ENCODE data around the gene C19orf25. TPM values are rescaled to one million over a fixed set of nuclear protein-coding genes. Genes with fewer than 3 reads are reported as not detected.

The C19orf25 gene
- total RNA-seq, 1 experiment from 2014 or later, result 29.3 TPM

DNA sequence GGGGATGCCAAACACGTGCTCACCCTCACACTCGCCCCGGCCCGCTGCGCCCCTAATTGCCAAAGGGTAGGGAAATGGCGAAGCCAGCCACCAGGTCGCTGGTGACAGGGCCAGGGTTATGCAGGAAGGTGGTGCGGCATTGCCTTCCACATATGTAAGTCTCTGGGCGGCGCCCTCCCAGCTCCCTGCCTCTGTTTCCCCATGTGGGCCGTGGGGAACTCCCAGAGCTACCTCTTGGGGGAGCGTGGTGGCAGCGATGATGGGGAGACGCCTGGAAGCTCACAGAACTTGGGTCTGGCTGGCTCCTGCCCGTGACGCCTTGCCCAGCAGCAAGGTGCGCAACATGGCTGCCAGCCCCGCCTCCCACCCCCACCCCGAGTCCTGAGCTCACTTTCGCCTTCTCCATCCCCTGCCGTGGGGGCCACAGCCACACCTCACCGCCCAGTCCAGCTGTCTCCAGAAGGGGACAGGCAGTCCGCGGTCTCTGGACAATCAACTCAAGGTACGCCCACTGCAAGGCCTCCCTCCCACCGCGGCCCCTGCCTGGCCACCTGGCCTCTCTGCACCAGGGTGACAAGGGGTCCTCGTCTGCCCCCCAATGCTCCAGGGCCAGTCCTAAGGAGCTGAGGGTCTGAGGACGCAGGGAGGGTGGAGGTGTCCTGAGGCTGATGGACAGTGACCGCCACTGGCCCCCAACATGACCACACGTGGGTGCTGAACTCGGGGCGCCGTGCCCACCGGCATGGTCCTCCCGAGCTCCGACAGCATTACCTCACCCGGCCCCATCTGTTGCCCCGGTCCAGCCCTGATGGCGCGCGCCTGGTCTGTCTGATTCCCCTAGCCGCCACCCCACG, 6.6 kb downstream of the C19orf25 start:
- H3K27me3 ChIP-seq (replicated peaks), result peaks cover 53% of the 10 kb centered on the region
- DNase-seq (ENCODE audit: low read depth in 1 of 2, low spot score in 2 of 2), result no peak
- H3K27ac ChIP-seq, result no peak overlapping the region
- H3K9me3 ChIP-seq (replicated peaks), result peaks cover 4% of the 10 kb centered on the region; the same call in 1 of the 2 replicates
- H3K4me1 ChIP-seq (replicated peaks), result peaks cover 34% of the 10 kb centered on the region
- peaks cover 27% of the 10 kb centered on the region for H3K36me3 ChIP-seq
- no peak overlapping the region for H3K4me3 ChIP-seq

DNA sequence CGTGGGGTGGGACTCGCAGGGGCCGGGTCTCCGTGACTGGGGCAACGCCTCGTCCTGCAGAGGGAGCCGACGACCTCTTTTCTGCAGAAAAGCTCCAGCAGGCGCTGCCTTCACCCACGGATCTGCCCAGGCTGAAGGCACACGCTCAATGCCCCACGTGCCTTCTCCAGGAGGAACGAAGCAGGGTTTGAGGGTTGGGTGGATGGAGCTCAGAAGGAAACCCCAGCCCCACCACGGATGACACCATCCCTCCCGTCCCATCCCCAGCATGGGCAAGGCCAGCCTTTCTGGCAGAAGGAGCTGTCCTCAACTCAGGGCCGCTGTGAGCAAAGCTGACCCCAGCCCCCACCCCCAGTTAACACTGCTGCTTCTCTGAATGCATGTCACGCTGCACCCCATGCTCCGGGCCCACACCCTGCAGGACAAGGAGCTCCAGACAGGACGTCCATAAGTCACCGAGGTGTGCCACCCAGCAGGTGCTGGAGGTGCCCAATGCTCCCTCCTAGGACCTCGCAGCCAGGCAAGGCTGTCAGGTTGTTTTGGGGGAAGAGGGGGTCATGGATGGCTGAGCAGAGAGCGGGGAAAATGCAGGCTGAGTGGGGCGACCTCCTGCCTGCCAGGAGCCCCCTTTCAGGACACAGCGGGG, 7.4 kb downstream of the C19orf25 start:
- peaks cover 34% of the 10 kb centered on the region for H3K4me1 ChIP-seq (replicated peaks)
- no peak overlapping the region for H3K27ac ChIP-seq
- peaks cover 61% of the 10 kb centered on the region for H3K27me3 ChIP-seq (replicated peaks)
- DNase-seq (ENCODE audit: low read depth in 1 of 2, low spot score in 2 of 2), result no peak
- no peak overlapping the region for H3K4me3 ChIP-seq
- peaks cover 21% of the 10 kb centered on the region for H3K36me3 ChIP-seq
- peaks cover 4% of the 10 kb centered on the region; the same call in 1 of the 2 replicates for H3K9me3 ChIP-seq (replicated peaks)

DNA sequence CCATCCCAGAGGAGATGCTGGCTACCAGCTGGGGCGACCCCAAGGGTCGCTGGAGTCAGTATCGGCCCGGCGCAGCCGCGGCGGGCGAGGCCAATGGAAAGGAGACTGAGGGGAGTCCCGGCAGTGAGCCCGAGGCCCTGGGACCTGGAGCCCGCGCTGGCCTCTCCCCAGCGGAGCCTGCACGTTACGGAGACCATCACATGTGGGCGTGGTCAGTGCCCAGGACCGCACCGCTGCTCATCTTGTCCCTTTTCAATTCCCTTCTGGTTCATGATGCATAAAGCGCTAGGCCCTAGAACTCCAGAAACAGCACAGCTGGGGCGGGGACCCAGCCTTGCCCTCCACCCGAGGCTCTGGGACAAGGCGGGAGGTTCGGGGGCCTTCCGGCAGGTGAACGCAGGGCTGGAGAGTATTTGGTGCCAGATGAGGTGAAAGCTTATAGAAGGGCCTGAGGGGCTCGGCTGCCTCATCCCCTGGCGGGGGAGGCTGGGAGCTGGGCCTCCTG, 8.0 kb downstream of the C19orf25 start:
- Histone ChIP-seq H3K36me3 (peaks cover 16% of the 10 kb centered on the region), H3K4me1 (replicated peaks) (peaks cover 34% of the 10 kb centered on the region), H3K4me3 (no peak overlapping the region), H3K9me3 (replicated peaks) (peaks cover 4% of the 10 kb centered on the region; the same call in 1 of the 2 replicates), H3K27me3 (replicated peaks) (peaks cover 62% of the 10 kb centered on the region), H3K27ac (no peak overlapping the region)
- peak in 1 of 2 experiments; percentile 14 for DNase-seq (ENCODE audit: low read depth in 1 of 2, low spot score in 2 of 2)

DNA sequence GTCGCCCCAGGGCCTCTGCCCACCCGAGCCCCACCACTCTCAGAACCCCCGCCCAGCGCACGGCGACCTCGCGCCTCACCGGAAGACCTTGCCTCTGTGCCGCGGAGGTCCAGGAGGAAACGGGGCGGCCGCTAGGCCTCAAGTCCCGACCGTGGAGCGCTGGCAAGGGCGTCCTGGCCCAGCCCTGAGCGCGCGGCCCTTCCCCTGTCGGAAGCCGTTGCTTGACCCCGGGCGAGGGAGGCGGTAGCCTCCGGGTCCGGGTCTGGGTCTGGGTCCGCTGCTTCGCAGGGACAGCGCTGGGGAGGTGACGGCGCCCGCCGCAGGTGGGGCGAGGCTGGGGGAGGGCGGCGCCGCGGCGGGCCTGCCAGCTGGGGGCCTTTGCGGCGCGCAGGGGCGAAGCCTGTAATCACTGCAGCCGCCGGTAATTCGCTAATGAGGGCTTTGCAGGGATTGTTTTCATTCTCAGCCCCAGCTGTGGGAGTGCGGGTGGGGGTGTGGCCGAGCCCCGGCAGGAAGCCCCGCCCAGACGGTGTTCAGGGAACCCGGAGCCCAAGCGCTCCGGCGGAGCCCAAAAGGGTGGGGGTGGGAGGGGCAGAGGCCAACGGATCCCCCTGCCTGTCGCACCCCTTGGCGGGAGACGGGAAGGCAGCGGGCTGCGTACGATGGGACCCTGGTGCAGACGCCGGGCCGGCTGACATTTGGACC, 8.6 kb downstream of the C19orf25 start:
- peaks cover 12% of the 10 kb centered on the region; the same call in 1 of the 2 replicates for H3K36me3 ChIP-seq
- peaks cover 4% of the 10 kb centered on the region; the same call in 1 of the 2 replicates for H3K9me3 ChIP-seq (replicated peaks)
- no peak for DNase-seq (ENCODE audit: low read depth in 1 of 2, low spot score in 2 of 2)
- H3K4me3 ChIP-seq, result no peak overlapping the region
- H3K27me3 ChIP-seq (replicated peaks), result peaks cover 62% of the 10 kb centered on the region
- H3K27ac ChIP-seq, result no peak overlapping the region
- peaks cover 34% of the 10 kb centered on the region for H3K4me1 ChIP-seq (replicated peaks)

GRCh38 chr19:1470055-1470304, 9.0 kb downstream of the C19orf25 start:
- Histone ChIP-seq H3K27ac (no peak overlapping the region), H3K36me3 (peaks cover 11% of the 10 kb centered on the region; the same call in 1 of the 2 replicates), H3K4me3 (no peak overlapping the region), H3K4me1 (replicated peaks) (peaks cover 34% of the 10 kb centered on the region), H3K9me3 (replicated peaks) (peaks cover 4% of the 10 kb centered on the region; the same call in 1 of the 2 replicates), H3K27me3 (replicated peaks) (peaks cover 62% of the 10 kb centered on the region)
- DNase-seq (ENCODE audit: low read depth in 1 of 2, low spot score in 2 of 2), result no peak

DNA sequence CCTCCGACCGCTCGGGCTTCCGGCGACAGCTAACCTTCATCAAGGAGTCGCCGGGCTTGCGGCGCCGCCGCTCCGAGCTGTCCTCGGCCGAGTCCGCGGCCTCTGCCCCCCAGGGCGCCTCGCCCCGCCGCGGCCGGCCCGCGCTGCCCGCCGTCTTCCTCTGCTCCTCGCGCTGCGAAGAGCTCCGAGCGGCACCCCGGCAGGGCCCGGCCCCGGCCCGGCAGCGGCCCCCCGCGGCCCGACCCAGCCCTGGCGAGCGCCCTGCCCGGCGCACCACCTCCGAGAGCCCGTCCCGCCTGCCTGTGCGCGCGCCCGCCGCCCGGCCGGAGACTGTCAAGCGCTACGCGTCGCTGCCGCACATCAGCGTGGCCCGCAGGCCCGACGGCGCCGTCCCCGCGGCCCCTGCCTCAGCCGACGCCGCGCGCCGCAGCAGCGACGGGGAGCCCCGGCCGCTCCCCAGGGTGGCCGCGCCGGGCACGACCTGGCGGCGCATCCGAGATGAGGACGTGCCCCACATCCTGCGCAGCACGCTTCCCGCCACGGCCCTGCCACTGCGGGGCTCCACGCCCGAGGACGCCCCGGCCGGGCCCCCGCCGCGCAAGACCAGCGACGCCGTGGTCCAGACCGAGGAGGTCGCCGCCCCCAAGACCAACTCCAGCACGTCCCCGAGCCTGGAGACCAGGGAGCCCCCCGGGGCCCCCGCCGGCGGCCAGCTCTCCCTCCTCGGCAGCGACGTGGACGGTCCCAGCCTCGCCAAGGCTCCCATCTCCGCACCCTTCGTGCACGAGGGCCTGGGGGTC, 9.6 kb downstream of the C19orf25 start:
- no peak for DNase-seq (ENCODE audit: low read depth in 1 of 2, low spot score in 2 of 2)
- peak overlapping the region; percentile 11; the same call in 1 of the 2 replicates for H3K4me3 ChIP-seq
- H3K27me3 ChIP-seq (replicated peaks), result peaks cover 62% of the 10 kb centered on the region

DNA sequence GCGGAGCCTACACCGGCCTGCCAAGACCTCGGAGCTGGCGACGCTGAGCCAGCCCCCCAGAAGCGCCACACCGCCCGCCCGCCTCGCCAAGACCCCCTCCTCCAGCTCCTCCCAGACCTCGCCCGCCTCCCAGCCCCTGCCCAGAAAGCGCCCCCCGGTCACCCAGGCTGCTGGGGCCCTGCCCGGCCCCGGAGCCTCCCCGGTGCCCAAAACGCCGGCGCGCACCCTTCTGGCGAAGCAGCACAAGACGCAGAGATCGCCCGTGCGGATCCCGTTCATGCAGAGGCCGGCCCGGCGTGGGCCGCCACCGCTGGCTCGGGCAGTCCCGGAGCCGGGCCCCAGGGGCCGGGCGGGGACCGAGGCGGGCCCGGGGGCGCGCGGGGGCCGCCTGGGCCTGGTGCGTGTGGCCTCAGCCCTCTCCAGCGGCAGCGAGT, 10.2 kb downstream of the C19orf25 start:
- Histone ChIP-seq H3K4me1 (replicated peaks) (peaks cover 34% of the 10 kb centered on the region), H3K27me3 (replicated peaks) (peaks cover 62% of the 10 kb centered on the region), H3K9me3 (replicated peaks) (peaks cover 4% of the 10 kb centered on the region; the same call in 1 of the 2 replicates), H3K4me3 (peak overlapping the region; percentile 11; the same call in 1 of the 2 replicates), H3K27ac (no peak overlapping the region), H3K36me3 (0 out of 2 replicates have a peak, but pooled peaks cover 3% of the 10 kb centered on the region)
- DNase-seq (ENCODE audit: low read depth in 1 of 2, low spot score in 2 of 2), result no peak

More for the DNA sequence above, 9.6 kb downstream of the C19orf25 start:
- peaks cover 4% of the 10 kb centered on the region; the same call in 1 of the 2 replicates for H3K9me3 ChIP-seq (replicated peaks)
- H3K27ac ChIP-seq, result no peak overlapping the region
- H3K4me1 ChIP-seq (replicated peaks), result peaks cover 34% of the 10 kb centered on the region
- peaks cover 6% of the 10 kb centered on the region; the same call in 1 of the 2 replicates for H3K36me3 ChIP-seq

DNA sequence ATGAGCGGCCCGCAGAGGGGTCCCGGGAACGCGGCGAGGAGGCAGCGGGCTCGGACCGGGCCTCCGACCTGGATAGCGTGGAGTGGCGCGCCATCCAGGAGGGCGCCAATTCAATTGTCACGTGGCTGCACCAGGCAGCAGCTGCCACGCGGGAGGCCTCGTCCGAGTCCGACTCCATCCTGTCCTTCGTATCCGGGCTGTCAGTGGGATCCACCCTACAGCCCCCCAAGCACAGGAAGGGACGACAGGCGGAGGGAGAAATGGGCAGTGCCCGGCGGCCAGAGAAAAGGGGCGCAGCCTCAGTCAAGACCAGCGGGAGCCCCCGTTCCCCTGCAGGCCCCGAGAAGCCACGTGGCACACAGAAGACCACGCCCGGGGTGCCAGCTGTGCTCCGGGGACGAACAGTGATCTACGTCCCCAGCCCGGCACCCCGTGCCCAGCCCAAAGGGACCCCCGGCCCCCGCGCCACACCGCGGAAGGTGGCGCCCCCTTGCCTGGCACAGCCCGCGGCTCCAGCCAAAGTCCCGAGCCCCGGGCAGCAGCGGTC, 10.7 kb downstream of the C19orf25 start:
- peaks cover 34% of the 10 kb centered on the region for H3K4me1 ChIP-seq (replicated peaks)

DNA sequence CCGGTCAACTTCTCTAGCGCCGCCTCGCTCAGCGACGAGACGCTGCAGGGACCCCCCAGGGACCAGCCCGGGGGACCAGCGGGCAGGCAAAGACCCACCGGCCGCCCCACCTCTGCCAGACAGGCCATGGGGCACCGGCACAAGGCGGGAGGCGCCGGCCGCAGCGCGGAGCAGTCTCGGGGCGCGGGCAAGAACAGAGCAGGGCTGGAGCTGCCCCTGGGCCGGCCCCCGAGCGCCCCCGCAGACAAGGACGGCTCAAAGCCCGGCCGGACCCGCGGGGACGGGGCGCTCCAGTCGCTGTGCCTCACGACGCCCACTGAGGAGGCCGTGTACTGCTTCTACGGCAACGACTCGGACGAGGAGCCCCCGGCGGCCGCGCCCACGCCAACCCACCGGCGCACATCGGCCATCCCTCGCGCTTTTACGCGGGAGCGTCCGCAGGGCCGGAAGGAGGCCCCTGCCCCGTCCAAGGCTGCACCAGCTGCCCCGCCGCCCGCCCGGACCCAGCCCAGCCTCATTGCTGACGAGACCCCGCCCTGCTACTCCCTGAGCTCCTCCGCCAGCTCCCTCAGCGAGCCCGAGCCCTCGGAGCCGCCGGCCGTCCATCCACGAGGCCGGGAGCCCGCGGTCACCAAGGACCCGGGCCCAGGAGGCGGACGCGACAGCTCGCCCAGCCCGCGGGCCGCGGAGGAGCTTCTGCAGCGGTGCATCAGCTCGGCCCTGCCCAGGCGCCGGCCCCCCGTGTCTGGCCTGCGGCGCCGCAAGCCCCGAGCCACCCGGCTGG, 11.3 kb downstream of the C19orf25 start:
- peaks cover 59% of the 10 kb centered on the region for H3K27me3 ChIP-seq (replicated peaks)

More for the DNA sequence above, 10.7 kb downstream of the C19orf25 start:
- Histone ChIP-seq H3K9me3 (replicated peaks) (peaks cover 4% of the 10 kb centered on the region; the same call in 1 of the 2 replicates), H3K36me3 (0 out of 2 replicates have a peak, but pooled peaks cover 3% of the 10 kb centered on the region), H3K4me3 (no peak overlapping the region), H3K27me3 (replicated peaks) (peaks cover 62% of the 10 kb centered on the region), H3K27ac (no peak overlapping the region)
- DNase-seq (ENCODE audit: low read depth in 1 of 2, low spot score in 2 of 2), result no peak

DNA sequence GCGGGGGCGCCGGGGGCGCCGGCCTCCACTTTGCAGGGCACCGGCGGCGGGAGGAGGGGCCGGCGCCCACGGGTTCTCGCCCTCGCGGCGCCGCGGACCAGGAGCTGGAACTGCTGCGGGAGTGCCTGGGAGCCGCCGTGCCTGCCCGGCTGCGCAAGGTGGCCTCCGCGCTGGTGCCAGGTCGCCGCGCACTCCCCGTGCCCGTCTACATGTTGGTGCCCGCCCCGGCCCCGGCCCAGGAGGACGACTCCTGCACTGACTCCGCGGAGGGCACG, 11.9 kb downstream of the C19orf25 start:
- Histone ChIP-seq H3K27me3 (replicated peaks) (peaks cover 54% of the 10 kb centered on the region), H3K4me3 (no peak overlapping the region), H3K9me3 (replicated peaks) (peaks cover 4% of the 10 kb centered on the region; the same call in 1 of the 2 replicates), H3K4me1 (replicated peaks) (peaks cover 34% of the 10 kb centered on the region), H3K36me3 (0 out of 2 replicates have a peak, but pooled peaks cover 3% of the 10 kb centered on the region), H3K27ac (no peak overlapping the region)
- DNase-seq (ENCODE audit: low read depth in 1 of 2, low spot score in 2 of 2), result no peak

More for the DNA sequence above, 11.3 kb downstream of the C19orf25 start:
- H3K9me3 ChIP-seq (replicated peaks), result peaks cover 4% of the 10 kb centered on the region; the same call in 1 of the 2 replicates
- H3K4me1 ChIP-seq (replicated peaks), result peaks cover 34% of the 10 kb centered on the region
- H3K36me3 ChIP-seq, result 0 out of 2 replicates have a peak, but pooled peaks cover 3% of the 10 kb centered on the region
- no peak for DNase-seq (ENCODE audit: low read depth in 1 of 2, low spot score in 2 of 2)
- no peak overlapping the region for H3K27ac ChIP-seq
- no peak overlapping the region for H3K4me3 ChIP-seq

- H3K27ac ChIP-seq, result no peak overlapping the region
- H3K4me1 ChIP-seq (replicated peaks), result peaks cover 34% of the 10 kb centered on the region
- DNase-seq (ENCODE audit: low read depth in 1 of 2, low spot score in 2 of 2), result no peak
- no peak overlapping the region for H3K4me3 ChIP-seq
- peaks cover 49% of the 10 kb centered on the region for H3K27me3 ChIP-seq (replicated peaks)
- H3K9me3 ChIP-seq (replicated peaks), result peaks cover 4% of the 10 kb centered on the region; the same call in 1 of the 2 replicates
- 0 out of 2 replicates have a peak, but pooled peaks cover 3% of the 10 kb centered on the region for H3K36me3 ChIP-seq
These were observed 12.4 kb downstream of the C19orf25 start for GRCh38 chr19:1466461-1467214.
